Chondrocyte (in vitro differentiated cells): ENCODE data around the gene ZNF750. TPM values are rescaled to one million over a fixed set of nuclear protein-coding genes. Genes with fewer than 3 reads are reported as not detected.

Source experiments
- DNase-seq: peaks from one replicate; pipeline ENCODE4 v3.0.0; 2021; ENCODE audit warnings: mixed read lengths, low spot score
- H3K27ac Mint-ChIP-seq: one replicate; pipeline ENCODE4 v1.8.0; 2021; ENCODE audit warnings: mild to moderate bottlenecking, moderate library complexity, mixed read lengths; ENCODE audit not compliant: unreplicated experiment
- H3K27me3 Mint-ChIP-seq: 2 replicates; pipeline ENCODE4 v1.8.0; 2021; ENCODE audit warnings: low read depth, mixed read lengths
- H3K36me3 Mint-ChIP-seq: 2 replicates; pipeline ENCODE4 v1.8.0; 2021; ENCODE audit warnings: low read depth, mixed read lengths
- H3K4me1 Mint-ChIP-seq: 2 replicates; pipeline ENCODE4 v1.8.0; 2021; ENCODE audit warnings: low read depth, mild to moderate bottlenecking, mixed read lengths
- H3K4me3 Mint-ChIP-seq: one replicate; pipeline ENCODE4 v1.8.0; 2021; ENCODE audit warnings: mild to moderate bottlenecking, moderate library complexity, mixed read lengths; ENCODE audit not compliant: unreplicated experiment
- H3K9me3 Mint-ChIP-seq: 2 replicates; pipeline ENCODE4 v1.8.0; 2021; ENCODE audit warnings: low read depth, mixed read lengths
- CTCF ChIP-seq: fragments of 200-600 bp; sonication (generic); IDR thresholded peaks from 2 replicates; pipeline ENCODE4 v1.5.0; 2021; ENCODE audit warnings: antibody characterized with exemption, mild to moderate bottlenecking, moderate library complexity
- total RNA-seq: library from RNA; stranded (reverse); gene quantifications from 3 replicates; pipeline ENCODE4 v1.2.1, GENCODE V29; 2021

The ZNF750 gene
- total RNA-seq, 1 donor from 2014 or later: not detected

GRCh38 chr17:82803606-82804005 lies 36.2 kb downstream of the ZNF750 start:
- Mint-ChIP-seq H3K4me3 (no peak overlapping the region), H3K27ac (no peak overlapping the region), H3K4me1 (peaks cover 6% of the 10 kb centered on the region), H3K9me3 (no peaks in the 10 kb centered on the region), H3K27me3 (no peaks in the 10 kb centered on the region), H3K36me3 (peaks cover 13% of the 10 kb centered on the region)
- TF ChIP-seq CTCF: no peak
- DNase-seq: no peak

GRCh38 chr17:82803185-82803584 lies 36.6 kb downstream of the ZNF750 start:
- no peak for TF ChIP-seq CTCF
- H3K9me3 Mint-ChIP-seq: no peaks in the 10 kb centered on the region
- H3K27me3 Mint-ChIP-seq: no peaks in the 10 kb centered on the region
- H3K4me1 Mint-ChIP-seq: peaks cover 6% of the 10 kb centered on the region
- H3K4me3 Mint-ChIP-seq: no peak overlapping the region
- no peak overlapping the region for H3K27ac Mint-ChIP-seq
- no peak for DNase-seq
- peaks cover 14% of the 10 kb centered on the region for H3K36me3 Mint-ChIP-seq

GRCh38 chr17:82802075-82802780 lies 37.6 kb downstream of the ZNF750 start:
- Mint-ChIP-seq H3K27me3 (no peaks in the 10 kb centered on the region), H3K4me3 (no peak overlapping the region), H3K4me1 (peaks cover 6% of the 10 kb centered on the region), H3K9me3 (no peaks in the 10 kb centered on the region), H3K27ac (peak overlapping the region; percentile 42), H3K36me3 (peaks cover 14% of the 10 kb centered on the region)
- TF ChIP-seq CTCF: no peak
- no peak for DNase-seq

GRCh38 chr17:82801377-82801970 lies 38.3 kb downstream of the ZNF750 start:
- Mint-ChIP-seq H3K4me1 (peaks cover 6% of the 10 kb centered on the region), H3K4me3 (no peak overlapping the region), H3K9me3 (no peaks in the 10 kb centered on the region), H3K36me3 (peaks cover 14% of the 10 kb centered on the region), H3K27me3 (no peaks in the 10 kb centered on the region), H3K27ac (no peak overlapping the region)
- DNase-seq: no peak
- TF ChIP-seq CTCF: no peak

GRCh38 chr17:82800885-82801284 lies 38.9 kb downstream of the ZNF750 start:
- peaks cover 6% of the 10 kb centered on the region for H3K4me1 Mint-ChIP-seq
- no peak overlapping the region for H3K27ac Mint-ChIP-seq
- H3K4me3 Mint-ChIP-seq: no peak overlapping the region
- no peaks in the 10 kb centered on the region for H3K9me3 Mint-ChIP-seq
- no peak for TF ChIP-seq CTCF
- no peak for DNase-seq
- peaks cover 12% of the 10 kb centered on the region for H3K36me3 Mint-ChIP-seq
- H3K27me3 Mint-ChIP-seq: no peaks in the 10 kb centered on the region
